Natural killer cell (primary cell): ENCODE measurements around the gene MAP4K1. TPM values are rescaled to one million over a fixed set of nuclear protein-coding genes. Genes with fewer than 3 reads are reported as not detected.

Experiments used
- ATAC-seq, 3 donors: fragments of 150-1000 bp in 2 of 3; fragments of 200-7000 bp in 1 of 3; cut with Tn5 transposase; 1 replicate in 1 of 3; 2 replicates in 2 of 3; pipeline ENCODE4 v1.10.0; 2021; ENCODE audit warnings: mild to moderate bottlenecking in 2 of 3, moderate library complexity in 2 of 3
- DNase-seq, 2 donors: peaks; one replicate each; pipeline versions ENCODE4 v3.0.0 to v3.0.0-alpha.2; 2013 to 2021; ENCODE audit warnings: mixed read lengths in 1 of 2
- H3K27ac ChIP-seq: one replicate; pipeline ENCODE4 v1.5.1; 2013; ENCODE audit warnings: mild to moderate bottlenecking, low read length
- H3K27me3 ChIP-seq: one replicate; pipeline ENCODE4 v1.6.1; 2013; ENCODE audit warnings: low read length; ENCODE audit not compliant: control insufficient read depth, insufficient read depth
- H3K36me3 ChIP-seq: one replicate; pipeline ENCODE4 v1.6.1; 2013; ENCODE audit warnings: low read length; ENCODE audit not compliant: control insufficient read depth, insufficient read depth
- H3K4me1 ChIP-seq: one replicate; pipeline ENCODE4 v1.6.1; 2013; ENCODE audit warnings: low read length; ENCODE audit not compliant: control insufficient read depth, insufficient read depth
- H3K4me3 ChIP-seq: one replicate; pipeline ENCODE4 v1.5.1; 2013; ENCODE audit warnings: low read length
- H3K9me3 ChIP-seq: one replicate; pipeline ENCODE4 v1.6.1; 2013; ENCODE audit warnings: low read length; ENCODE audit not compliant: control insufficient read depth, insufficient read depth
- H3K27ac Mint-ChIP-seq, 2 donors: one replicate each; pipeline ENCODE4 v1.8.0; 2022; ENCODE audit warnings: mild to moderate bottlenecking in 2 of 2, mixed read lengths in 2 of 2, moderate library complexity in 1 of 2
- H3K27me3 Mint-ChIP-seq, 2 donors: one replicate each; pipeline ENCODE4 v1.8.0; 2022; ENCODE audit warnings: low read depth in 2 of 2, mixed read lengths in 2 of 2
- H3K36me3 Mint-ChIP-seq: one replicate; pipeline ENCODE4 v1.8.0; 2022; ENCODE audit warnings: mixed read lengths
- H3K4me1 Mint-ChIP-seq, 2 donors: one replicate each; pipeline ENCODE4 v1.8.0; 2022; ENCODE audit warnings: mixed read lengths in 2 of 2
- H3K4me3 Mint-ChIP-seq: one replicate; pipeline ENCODE4 v1.8.0; 2022; ENCODE audit warnings: mild to moderate bottlenecking, moderate library complexity, mixed read lengths
- H3K9me3 Mint-ChIP-seq, 2 donors: one replicate each; pipeline ENCODE4 v1.8.0; 2022; ENCODE audit warnings: mixed read lengths in 2 of 2
- CTCF ChIP-seq: fragments of 200-600 bp; IDR thresholded peaks from one replicate; pipeline ENCODE4 v1.8.0; 2022; ENCODE audit warnings: antibody characterized with exemption
- whole genome bisulfite sequencing: methylation state at CpG from one replicate; pipeline ENCODE4 v1.1.7; 2013; ENCODE audit warnings: missing lambda C conversion rate; ENCODE audit not compliant: insufficient coverage; 5-methylcytosine and 5-hydroxymethylcytosine counted together
- intact Hi-C: fragments of 100-400 bp; cut with micrococcal nuclease; formaldehyde crosslinking; loops from one replicate; pipeline ENCODE4 v1.14.2; 2022
- total RNA-seq, 4 donors: library from RNA; stranded (reverse); fragments of 120-200 nt in 1 of 4; gene quantifications; one replicate each; pipeline versions ENCODE4 v1.2.3 to v1.2.4, GENCODE V29; 2013 to 2022

The MAP4K1 gene
- total RNA-seq, 3 donors from 2014 or later (not counting 1 experiment from before 2014, with no cell fraction given), result 162 to 201 (median 163) TPM

GRCh38 chr19:38577826-38578225 is 39.9 kb downstream of the MAP4K1 start:
- ATAC-seq (no peak), DNase-seq (no peak)
- Histone ChIP-seq H3K36me3 (no peaks in the 10 kb centered on the region), H3K4me3 (no peak overlapping the region), H3K4me1 (peaks cover 14% of the 10 kb centered on the region), H3K27ac (no peak overlapping the region), H3K27me3 (no peaks in the 10 kb centered on the region), H3K9me3 (no peaks in the 10 kb centered on the region)
- H3K27me3 Mint-ChIP-seq, result no peaks in the 10 kb centered on the region
- no peak overlapping the region for H3K4me3 Mint-ChIP-seq
- peaks cover 0 to 5% of the 10 kb centered on the region in 2 donors for H3K4me1 Mint-ChIP-seq
- no peaks in the 10 kb centered on the region for H3K36me3 Mint-ChIP-seq
- TF ChIP-seq CTCF, result no peak
- no peak overlapping the region for H3K27ac Mint-ChIP-seq
- intact Hi-C loops, result no loop called here
- 94% methylated on average over 10 of the region's 11 CpGs for WGBS
- no peaks in the 10 kb centered on the region for H3K9me3 Mint-ChIP-seq

- no peaks in the 10 kb centered on the region for H3K9me3 Mint-ChIP-seq
- DNase-seq, result no peak
- no peak for TF ChIP-seq CTCF
- no peak for ATAC-seq
- peaks cover 7 to 8% of the 10 kb centered on the region in 2 donors for H3K27me3 Mint-ChIP-seq
- no peak overlapping the region for H3K27ac Mint-ChIP-seq
- Histone ChIP-seq H3K36me3 (no peaks in the 10 kb centered on the region), H3K4me1 (no peaks in the 10 kb centered on the region), H3K27ac (no peak overlapping the region), H3K9me3 (no peaks in the 10 kb centered on the region), H3K4me3 (no peak overlapping the region), H3K27me3 (no peaks in the 10 kb centered on the region)
- intact Hi-C loops, result no loop called here
- WGBS, result 86% methylated on average over 2 of the region's 2 CpGs
- no peaks in the 10 kb centered on the region for H3K36me3 Mint-ChIP-seq
- H3K4me1 Mint-ChIP-seq, result peaks cover 0 to 4% of the 10 kb centered on the region in 2 donors
- no peak overlapping the region for H3K4me3 Mint-ChIP-seq
Observed at GRCh38 chr19:38571682-38572081, 46.1 kb downstream of the MAP4K1 start.

- no peak overlapping the region for H3K27ac Mint-ChIP-seq
Observed at GRCh38 chr19:38569368-38569983, 48.3 kb downstream of the MAP4K1 start.

More at GRCh38 chr19:38569368-38569983, 48.3 kb downstream of the MAP4K1 start:
- DNase-seq (no peak), ATAC-seq (no peak)
- no peak for TF ChIP-seq CTCF
- Histone ChIP-seq H3K4me1 (peaks cover 10% of the 10 kb centered on the region), H3K27me3 (peaks cover 2% of the 10 kb centered on the region), H3K36me3 (no peaks in the 10 kb centered on the region), H3K27ac (no peak overlapping the region), H3K4me3 (no peak overlapping the region), H3K9me3 (no peaks in the 10 kb centered on the region)
- 84% methylated on average over 6 of the region's 6 CpGs for WGBS
- intact Hi-C loops, result no loop called here
- no peak overlapping the region for H3K4me3 Mint-ChIP-seq
- peaks cover 8 to 11% of the 10 kb centered on the region in 2 donors for H3K27me3 Mint-ChIP-seq
- no peaks in the 10 kb centered on the region for H3K9me3 Mint-ChIP-seq
- no peaks in the 10 kb centered on the region for H3K36me3 Mint-ChIP-seq
- peaks cover 0 to 11% of the 10 kb centered on the region in 2 donors for H3K4me1 Mint-ChIP-seq
